RWPE1 (cell line): ENCODE results near the gene USP28.
A peak's percentile ranks its signal among the peaks of the same experiment; 100 is the strongest.

Source experiments
- CTCF ChIA-PET: fragments of 350-600 bp; sonication (Branson Sonifier 250); formaldehyde crosslinking; extraction: SDS; loops from one replicate; lab custom pipeline; 2021; lab: Yijun Ruan, JAX
- POLR2A ChIA-PET: fragments of 400-600 bp; formaldehyde crosslinking; extraction: SDS; loops from one replicate; lab custom pipeline; 2020; ENCODE audit warnings: antibody characterized with exemption; ENCODE audit not compliant: low non-redundant PET; lab: Yijun Ruan, JAX
- DNase-seq: peaks from one replicate; pipeline ENCODE4 v3.0.0; 2012; ENCODE audit warnings: low spot score
- H3K27ac ChIP-seq: fragments of 450-650 bp; 2 replicates; pipeline ENCODE4 v1.5.1; 2017
- CTCF ChIP-seq: fragments of 450-650 bp; conservative IDR thresholded peaks from 2 replicates; pipeline ENCODE4 v1.5.1; 2017; ENCODE audit warnings: low read depth, mild to moderate bottlenecking

Gene USP28

GRCh38 chr11:113877670-113878055 lies 2.3 kb upstream of the USP28 start:
- no peak for TF ChIP-seq CTCF
- CTCF ChIA-PET, result no interaction called here
- DNase-seq, result no peak
- POLR2A ChIA-PET, result interaction anchor here (0.6 kb wide), 1 partner anchor 148 kb away, joined by 7 read pairs; no protein-coding TSS in a partner anchor
- H3K27ac ChIP-seq, result no peak overlapping the region

DNA sequence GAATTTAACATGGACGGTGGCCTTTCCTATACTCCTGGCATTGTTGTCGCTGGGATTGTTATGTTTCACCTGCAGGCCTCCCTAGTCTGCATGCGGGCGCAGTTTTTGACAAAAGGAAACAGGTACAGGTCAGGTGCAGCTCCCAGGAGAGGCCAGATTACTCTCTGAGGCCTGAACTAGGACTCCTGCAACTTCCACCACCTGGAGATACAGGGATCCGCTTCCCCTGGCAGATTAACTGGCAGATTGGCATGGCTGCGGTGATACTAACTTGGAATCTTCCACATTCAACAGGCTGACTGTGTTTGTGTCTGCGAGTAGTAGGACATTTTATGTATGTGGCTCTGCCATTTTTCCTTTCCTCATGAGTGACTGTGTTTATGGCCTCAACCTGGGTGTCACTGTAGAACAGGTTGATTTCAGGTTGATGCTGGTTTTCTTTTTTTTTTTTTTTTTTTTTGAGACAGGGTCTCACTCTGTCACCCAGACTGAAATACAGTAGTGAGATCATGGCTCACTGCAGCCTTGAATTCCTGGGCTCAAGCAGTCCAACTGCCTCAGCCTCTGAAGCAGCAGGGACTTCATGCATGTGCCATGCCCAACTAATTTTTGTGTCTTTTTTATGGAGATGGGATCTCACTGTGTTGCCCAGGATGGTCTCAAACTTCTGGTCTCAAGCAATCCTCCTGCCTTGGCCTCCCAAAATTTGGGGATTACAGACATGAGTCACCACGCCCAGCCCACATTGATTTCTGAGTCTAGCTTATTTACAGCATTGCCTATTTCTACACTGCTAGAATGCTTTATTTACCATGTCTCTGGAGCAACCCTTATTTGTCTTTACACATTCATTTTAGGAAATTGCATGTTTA lies 1.7 kb upstream of the USP28 start:
- POLR2A ChIA-PET, result no interaction called here

DNA sequence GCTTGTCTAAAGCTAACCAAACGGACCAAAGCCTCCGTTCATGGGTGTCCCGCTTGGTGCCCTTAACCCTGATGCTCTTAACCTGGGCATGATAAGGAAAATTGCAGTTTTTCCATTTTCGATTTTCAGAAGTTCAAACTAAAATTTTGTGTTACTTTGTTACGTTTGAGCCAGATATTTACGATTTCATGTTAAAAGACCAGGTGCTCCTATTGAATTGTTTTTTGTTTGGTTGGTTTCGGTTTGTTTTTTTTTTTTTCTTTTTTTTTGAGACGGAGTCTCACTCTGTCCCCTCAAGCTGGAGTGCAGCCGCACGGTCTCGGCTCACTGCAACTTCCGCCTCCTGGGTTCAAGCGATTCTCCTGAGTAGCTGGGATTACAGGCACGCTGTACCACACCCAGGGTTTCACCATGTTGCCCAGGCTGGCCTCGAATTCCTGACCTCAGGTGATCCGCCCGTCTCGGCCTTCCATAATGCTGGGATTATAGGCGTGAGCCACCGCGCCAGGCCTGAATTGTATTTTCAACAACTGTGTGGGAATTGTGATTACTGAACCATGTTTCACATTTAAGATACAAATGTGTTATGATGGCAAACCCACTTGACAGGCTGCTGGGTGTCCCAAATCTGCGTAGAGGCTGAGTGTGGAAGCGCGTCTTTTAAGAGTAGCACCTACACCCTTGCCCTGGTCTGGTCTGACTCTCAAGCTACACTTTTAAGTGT lies 864 bp upstream of the USP28 start:
- H3K27ac ChIP-seq, result peak overlapping the region; percentile 87
- DNase-seq, result no peak
- ChIA-PET POLR2A (no interaction called here), CTCF (interaction anchor here (0.6 to 1.0 kb wide), 3 partner anchors 20 to 389 kb away, joined by 3 to 4 read pairs (median 3); no protein-coding TSS in a partner anchor)
- TF ChIP-seq CTCF, result no peak

More for the DNA sequence above, 1.7 kb upstream of the USP28 start:
- TF ChIP-seq CTCF, result no peak
- DNase-seq, result no peak
- CTCF ChIA-PET, result interaction anchor here (0.6 to 0.9 kb wide), 2 partner anchors 61 to 388 kb away, joined by 3 read pairs; no protein-coding TSS in a partner anchor
- H3K27ac ChIP-seq, result peak overlapping the region; percentile 87

DNA sequence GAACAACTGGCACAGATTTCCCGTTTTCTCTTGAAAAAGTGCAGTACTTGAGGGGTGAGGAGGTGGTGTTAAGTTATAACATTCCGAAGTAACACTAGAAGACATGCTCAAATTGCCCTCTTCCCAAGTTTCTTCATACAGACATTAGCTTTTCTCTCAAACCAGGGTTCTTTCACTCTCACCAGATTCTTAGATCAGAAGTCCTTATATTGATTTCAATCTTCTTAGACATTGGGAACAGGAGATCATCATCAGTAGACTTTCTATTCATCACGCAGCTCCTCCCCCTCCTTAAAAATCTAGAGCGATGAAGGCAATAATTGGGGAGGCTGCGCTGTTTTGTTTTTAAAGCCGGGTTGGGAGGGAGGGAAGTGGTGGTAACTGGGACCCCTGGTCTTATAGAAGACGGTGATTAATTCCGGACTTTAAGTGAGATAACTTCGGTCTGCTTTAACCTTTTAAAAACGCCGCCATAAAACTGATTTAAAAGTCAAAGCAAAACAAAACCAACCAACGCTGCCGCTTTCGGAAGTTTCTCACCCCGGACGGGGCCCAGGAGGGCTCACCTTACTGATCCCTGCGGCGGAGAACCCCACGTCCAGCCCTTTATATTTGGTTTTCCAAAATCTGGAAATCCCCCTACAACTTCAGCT lies 665 bp downstream of the USP28 start:
- ChIA-PET CTCF (interaction anchor here (0.6 kb wide), 2 partner anchors 11 to 379 kb away, joined by 3 read pairs; no protein-coding TSS in a partner anchor), POLR2A (interaction anchor here (0.7 kb wide), 1 partner anchor 1779 kb away, joined by 3 read pairs; no protein-coding TSS in a partner anchor)
- peak overlapping the region; percentile 87 for H3K27ac ChIP-seq
- no peak for TF ChIP-seq CTCF
- DNase-seq, result peak; percentile 25

GRCh38 chr11:113874096-113874495 lies 1.3 kb downstream of the USP28 start:
- DNase-seq, result no peak
- ChIA-PET POLR2A (interaction anchor here (0.7 kb wide), 1 partner anchor 1779 kb away, joined by 3 read pairs; no protein-coding TSS in a partner anchor), CTCF (interaction anchor here (0.6 kb wide), 1 partner anchor 379 kb away, joined by 3 read pairs; no protein-coding TSS in a partner anchor)
- no peak for TF ChIP-seq CTCF
- no peak overlapping the region for H3K27ac ChIP-seq

GRCh38 chr11:113873236-113873626 lies 2.1 kb downstream of the USP28 start:
- TF ChIP-seq CTCF, result no peak
- no peak overlapping the region for H3K27ac ChIP-seq
- no peak for DNase-seq
- CTCF ChIA-PET, result interaction anchor here (0.7 kb wide), 1 partner anchor 157 kb away, joined by 3 read pairs; no protein-coding TSS in a partner anchor
- POLR2A ChIA-PET, result no interaction called here
